Dendritic cell treated with granulocyte-macrophage colony-stimulating factor and Interleukin-4, amounts not matched to agents 40 ng/mL and 50 ng/mL, for 4 days (primary cell): Measurements from ENCODE around the gene KCNMA1.

Experiments
- H3K27ac Mint-ChIP-seq: one replicate; pipeline ENCODE4 v1.8.0; 2022; ENCODE audit warnings: mild to moderate bottlenecking, mixed read lengths
- H3K27me3 Mint-ChIP-seq: one replicate; pipeline ENCODE4 v1.8.0; 2022; ENCODE audit warnings: mild to moderate bottlenecking, mixed read lengths
- H3K36me3 Mint-ChIP-seq: one replicate; pipeline ENCODE4 v1.8.0; 2022; ENCODE audit warnings: low read depth, mixed read lengths
- H3K4me1 Mint-ChIP-seq: one replicate; pipeline ENCODE4 v1.8.0; 2022; ENCODE audit warnings: low read depth, mixed read lengths
- H3K4me3 Mint-ChIP-seq: one replicate; pipeline ENCODE4 v1.8.0; 2022; ENCODE audit warnings: mild to moderate bottlenecking, moderate library complexity, mixed read lengths
- H3K9me3 Mint-ChIP-seq: one replicate; pipeline ENCODE4 v1.8.0; 2022; ENCODE audit warnings: mixed read lengths
- intact Hi-C: fragments of 100-400 bp; cut with micrococcal nuclease; formaldehyde crosslinking; loops from one replicate; pipeline ENCODE4 v1.15.0; 2022

The KCNMA1 gene

GRCh38 chr10:76871697-76872295 lies 765.8 kb downstream of the KCNMA1 start:
- Mint-ChIP-seq H3K9me3 (no peaks in the 10 kb centered on the region), H3K4me1 (no peaks in the 10 kb centered on the region), H3K4me3 (no peak overlapping the region), H3K36me3 (no peaks in the 10 kb centered on the region), H3K27me3 (peaks cover 80% of the 10 kb centered on the region), H3K27ac (no peak overlapping the region)
- intact Hi-C loops = no loop called here

- Mint-ChIP-seq H3K27ac (no peak overlapping the region), H3K9me3 (no peaks in the 10 kb centered on the region), H3K4me1 (no peaks in the 10 kb centered on the region), H3K27me3 (peaks cover 71% of the 10 kb centered on the region), H3K36me3 (no peaks in the 10 kb centered on the region), H3K4me3 (no peak overlapping the region)
- intact Hi-C loops = no loop called here
Measured at GRCh38 chr10:76869931-76870330, 767.7 kb downstream of the KCNMA1 start.

GRCh38 chr10:76868098-76868977 lies 769.3 kb downstream of the KCNMA1 start:
- no peaks in the 10 kb centered on the region for H3K9me3 Mint-ChIP-seq
- H3K27me3 Mint-ChIP-seq = peaks cover 61% of the 10 kb centered on the region

GRCh38 chr10:76866841-76867586 lies 770.6 kb downstream of the KCNMA1 start:
- intact Hi-C loops = no loop called here
- Mint-ChIP-seq H3K9me3 (no peaks in the 10 kb centered on the region), H3K4me1 (no peaks in the 10 kb centered on the region), H3K27me3 (peaks cover 55% of the 10 kb centered on the region), H3K27ac (no peak overlapping the region), H3K4me3 (no peak overlapping the region), H3K36me3 (no peaks in the 10 kb centered on the region)

More at GRCh38 chr10:76868098-76868977, 769.3 kb downstream of the KCNMA1 start:
- intact Hi-C loops = no loop called here
- H3K36me3 Mint-ChIP-seq = no peaks in the 10 kb centered on the region
- no peak overlapping the region for H3K4me3 Mint-ChIP-seq
- no peak overlapping the region for H3K27ac Mint-ChIP-seq
- no peaks in the 10 kb centered on the region for H3K4me1 Mint-ChIP-seq

- Mint-ChIP-seq H3K27ac (no peak overlapping the region), H3K9me3 (no peaks in the 10 kb centered on the region), H3K4me3 (no peak overlapping the region), H3K4me1 (no peaks in the 10 kb centered on the region), H3K27me3 (peaks cover 40% of the 10 kb centered on the region), H3K36me3 (no peaks in the 10 kb centered on the region)
- intact Hi-C loops = no loop called here
Measured at GRCh38 chr10:76864922-76865321, 772.7 kb downstream of the KCNMA1 start.

- peaks cover 7% of the 10 kb centered on the region for H3K9me3 Mint-ChIP-seq
- intact Hi-C loops = no loop called here
- no peak overlapping the region for H3K4me3 Mint-ChIP-seq
- no peaks in the 10 kb centered on the region for H3K4me1 Mint-ChIP-seq
- H3K27me3 Mint-ChIP-seq = peaks cover 15% of the 10 kb centered on the region
- H3K36me3 Mint-ChIP-seq = no peaks in the 10 kb centered on the region
- H3K27ac Mint-ChIP-seq = no peak overlapping the region
Measured at GRCh38 chr10:76858721-76859120, 778.9 kb downstream of the KCNMA1 start.

GRCh38 chr10:76840802-76841201 lies 796.8 kb downstream of the KCNMA1 start:
- H3K27ac Mint-ChIP-seq = no peak overlapping the region
- H3K27me3 Mint-ChIP-seq = peaks cover 3% of the 10 kb centered on the region
- peaks cover 6% of the 10 kb centered on the region for H3K9me3 Mint-ChIP-seq
- H3K4me3 Mint-ChIP-seq = no peak overlapping the region
- H3K36me3 Mint-ChIP-seq = no peaks in the 10 kb centered on the region
- H3K4me1 Mint-ChIP-seq = no peaks in the 10 kb centered on the region
- intact Hi-C loops = no loop called here

GRCh38 chr10:76839276-76839675 lies 798.3 kb downstream of the KCNMA1 start:
- no peak overlapping the region for H3K4me3 Mint-ChIP-seq
- intact Hi-C loops = no loop called here
- H3K9me3 Mint-ChIP-seq = no peaks in the 10 kb centered on the region
- peaks cover 3% of the 10 kb centered on the region for H3K27me3 Mint-ChIP-seq
- no peak overlapping the region for H3K27ac Mint-ChIP-seq
- H3K4me1 Mint-ChIP-seq = no peaks in the 10 kb centered on the region
- H3K36me3 Mint-ChIP-seq = no peaks in the 10 kb centered on the region

- intact Hi-C loops = no loop called here
- H3K27ac Mint-ChIP-seq = no peak overlapping the region
- H3K4me1 Mint-ChIP-seq = no peaks in the 10 kb centered on the region
- H3K36me3 Mint-ChIP-seq = no peaks in the 10 kb centered on the region
- H3K9me3 Mint-ChIP-seq = no peaks in the 10 kb centered on the region
- H3K4me3 Mint-ChIP-seq = no peak overlapping the region
- peaks cover 8% of the 10 kb centered on the region for H3K27me3 Mint-ChIP-seq
Measured at GRCh38 chr10:76830218-76830617, 807.4 kb downstream of the KCNMA1 start.

- H3K4me1 Mint-ChIP-seq = no peaks in the 10 kb centered on the region
- H3K27ac Mint-ChIP-seq = no peak overlapping the region
- peaks cover 8% of the 10 kb centered on the region for H3K27me3 Mint-ChIP-seq
- no peaks in the 10 kb centered on the region for H3K9me3 Mint-ChIP-seq
- intact Hi-C loops = no loop called here
- H3K4me3 Mint-ChIP-seq = no peak overlapping the region
- no peaks in the 10 kb centered on the region for H3K36me3 Mint-ChIP-seq
Measured at GRCh38 chr10:76829724-76830123, 807.9 kb downstream of the KCNMA1 start.
